Peyer's patch (tissue), 4 donors: Measurements from ENCODE around the gene NEURL3. TPM values are rescaled to one million over a fixed set of nuclear protein-coding genes. Genes with fewer than 3 reads are reported as not detected.

Experiments
- DNase-seq, 3 donors: peaks; one replicate each; pipeline ENCODE4 v3.0.0-alpha.2; 2017 to 2019
- H3K27ac ChIP-seq, 4 donors: fragments of 200-600 bp; sonication (generic); one replicate each; pipeline ENCODE4 v1.5.1; 2016 to 2019
- H3K27me3 ChIP-seq, 2 donors: fragments of 200-600 bp; sonication (generic); one replicate each; pipeline ENCODE4 v1.5.1; 2019
- H3K36me3 ChIP-seq, 3 donors: fragments of 200-600 bp; sonication (generic); one replicate each; pipeline ENCODE4 v1.5.1; 2016 to 2019
- H3K4me1 ChIP-seq, 4 donors: fragments of 200-600 bp; sonication (generic); one replicate each; pipeline ENCODE4 v1.5.1; 2016 to 2019
- H3K4me3 ChIP-seq, 4 donors: fragments of 200-600 bp; sonication (generic); 1 replicate in 3 of 4; 2 replicates in 1 of 4; pipeline ENCODE4 v1.5.1; 2016 to 2019; ENCODE audit warnings: mild to moderate bottlenecking in 1 of 4
- H3K9me3 ChIP-seq, 4 donors: fragments of 200-600 bp; sonication (generic); one replicate each; pipeline ENCODE4 v1.5.1; 2016 to 2019; ENCODE audit warnings: mild to moderate bottlenecking in 1 of 4
- CTCF ChIP-seq, 6 experiments: fragments of 450-650 bp in 4 of 6; fragments of 200-600 bp in 2 of 6; sonication (generic) in 1 of 6; IDR thresholded peaks; one replicate each; pipeline ENCODE4 v1.5.1; 2017 to 2019; ENCODE audit warnings: antibody characterized with exemption in 6 of 6, mild to moderate bottlenecking in 3 of 6, moderate library complexity in 1 of 6
- POLR2A ChIP-seq, 2 donors: fragments of 450-650 bp; IDR thresholded peaks; one replicate each; pipeline ENCODE4 v1.5.1; 2017; ENCODE audit warnings: antibody characterized with exemption in 2 of 2, mild to moderate bottlenecking in 2 of 2, moderate library complexity in 2 of 2
- total RNA-seq, 4 donors: library from RNA; depleted of rRNA; stranded (reverse); fragments of >200 nt; gene quantifications; one replicate each; pipeline ENCODE4 v1.1.0, GENCODE V29; 2016

NEURL3 gene
- total RNA-seq, 4 donors from 2014 or later = 1.7 to 23.6 (median 20.2) TPM; not detected in 1

- no peak overlapping the region for H3K27ac ChIP-seq
- DNase-seq = no peak
- no peaks in the 10 kb centered on the region for H3K4me1 ChIP-seq
- no peaks in the 10 kb centered on the region for H3K9me3 ChIP-seq
- H3K4me3 ChIP-seq = no peak overlapping the region
- H3K27me3 ChIP-seq = no peaks in the 10 kb centered on the region
- no peaks in the 10 kb centered on the region for H3K36me3 ChIP-seq
- TF ChIP-seq POLR2A (IDR thresholded peaks at IDR 0.05) (no peak), CTCF (IDR thresholded peaks at IDR 0.05) (no peak)
Observed at GRCh38 chr2:96491860-96492497, 13.2 kb downstream of the NEURL3 start.

DNA sequence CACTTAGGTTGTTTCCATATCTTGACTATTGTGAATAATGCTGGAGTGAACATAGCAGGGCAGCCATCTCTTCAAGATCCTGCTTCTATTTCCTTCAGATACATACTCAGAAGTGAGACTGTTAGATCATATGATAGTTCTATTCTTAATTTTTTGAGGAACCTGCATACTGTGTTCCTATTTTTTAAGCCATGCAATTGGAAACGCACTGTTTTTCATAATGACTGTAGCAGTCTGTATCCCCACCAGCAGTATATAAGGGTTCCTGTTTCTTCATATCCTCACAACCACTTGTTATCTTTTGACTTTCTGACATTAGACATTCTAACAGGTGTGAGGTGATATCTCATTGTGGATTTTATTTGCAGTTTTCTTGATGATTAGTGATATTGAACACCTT, 15.5 kb downstream of the NEURL3 start:
- H3K4me1 ChIP-seq = peaks cover 0 to 9% (median 3%) of the 10 kb centered on the region in 4 donors
- no peaks in the 10 kb centered on the region for H3K27me3 ChIP-seq
- TF ChIP-seq CTCF (IDR thresholded peaks at IDR 0.05) (no peak), POLR2A (IDR thresholded peaks at IDR 0.05) (no peak)
- H3K9me3 ChIP-seq = no peaks in the 10 kb centered on the region
- no peaks in the 10 kb centered on the region for H3K36me3 ChIP-seq
- no peak overlapping the region for H3K27ac ChIP-seq
- no peak overlapping the region for H3K4me3 ChIP-seq
- no peak for DNase-seq

- Histone ChIP-seq H3K4me1 (peaks cover 0 to 9% (median 3%) of the 10 kb centered on the region in 4 donors), H3K36me3 (no peaks in the 10 kb centered on the region), H3K9me3 (no peaks in the 10 kb centered on the region), H3K27me3 (no peaks in the 10 kb centered on the region), H3K4me3 (no peak overlapping the region), H3K27ac (no peak overlapping the region)
- TF ChIP-seq POLR2A (IDR thresholded peaks at IDR 0.05) (no peak), CTCF (IDR thresholded peaks at IDR 0.05) (no peak)
- DNase-seq = no peak
Observed at GRCh38 chr2:96489261-96489660, 15.9 kb downstream of the NEURL3 start.

DNA sequence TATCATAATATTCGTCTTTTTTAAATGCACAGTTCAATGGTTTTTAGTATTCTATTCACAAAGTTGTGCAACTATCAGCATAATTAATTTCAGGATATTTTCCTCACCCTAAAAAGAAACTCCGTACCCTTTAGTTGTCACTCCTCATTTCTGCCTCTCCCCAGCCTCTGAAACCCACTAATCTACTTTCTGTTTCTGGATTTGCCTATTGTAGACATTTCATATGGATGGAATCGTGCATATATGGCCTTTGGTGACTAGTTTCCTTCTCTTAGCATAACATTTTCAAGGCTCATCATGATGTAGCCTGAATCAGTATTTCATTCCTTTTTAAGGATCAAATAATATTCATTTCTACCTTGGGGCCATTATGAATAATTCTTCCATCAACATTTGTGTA, 18.5 kb downstream of the NEURL3 start:
- H3K27me3 ChIP-seq = no peaks in the 10 kb centered on the region
- TF ChIP-seq CTCF (IDR thresholded peaks at IDR 0.05) (no peak), POLR2A (IDR thresholded peaks at IDR 0.05) (no peak)

GRCh38 chr2:96485751-96486651, 19.2 kb downstream of the NEURL3 start:
- Histone ChIP-seq H3K27ac (peak overlapping the region; percentile 57 to 94 (median 82)), H3K27me3 (no peaks in the 10 kb centered on the region), H3K9me3 (no peaks in the 10 kb centered on the region), H3K4me3 (peak overlapping the region; percentile 31 to 59 (median 42)), H3K4me1 (peaks cover 0 to 9% (median 3%) of the 10 kb centered on the region in 4 donors), H3K36me3 (no peaks in the 10 kb centered on the region)
- DNase-seq = peak; percentile 66 to 87 (median 82)
- TF ChIP-seq POLR2A (IDR thresholded peaks at IDR 0.05) (peak; percentile 67 to 73), CTCF (IDR thresholded peaks at IDR 0.05) (no peak)

More for the DNA sequence above, 18.5 kb downstream of the NEURL3 start:
- no peaks in the 10 kb centered on the region for H3K36me3 ChIP-seq
- H3K9me3 ChIP-seq = no peaks in the 10 kb centered on the region
- peak overlapping the region; percentile 57 to 94 (median 82) for H3K27ac ChIP-seq
- no peak for DNase-seq
- peak overlapping the region in 3 of 4 donors; percentile 37 to 59 (median 47) for H3K4me3 ChIP-seq
- peaks cover 0 to 9% (median 3%) of the 10 kb centered on the region in 4 donors for H3K4me1 ChIP-seq
